ENCODE measurements around the gene SRP19.
"Not testable (repeated sequence)": the region's sequence is repeated elsewhere in the genome, so short reads cannot be mapped to it uniquely, and the experiment has no call there.

SRP19 gene

GRCh38 chr5:112867411-112867810 lies 6.3 kb downstream of the SRP19 start:
- Histone ChIP-seq H3K27me3 (ENCODE audit: control insufficient read depth, insufficient read depth, low read length) (no peaks in the 10 kb centered on the region), H3K27ac (ENCODE audit: low read length) (no peak overlapping the region), H3K4me1 (ENCODE audit: control insufficient read depth, insufficient read depth, low read length) (no peaks in the 10 kb centered on the region), H3K4me3 (ENCODE audit: low read length) (no peak overlapping the region), H3K9me3 (ENCODE audit: control insufficient read depth, insufficient read depth, low read length) (no peaks in the 10 kb centered on the region), H3K36me3 (ENCODE audit: control insufficient read depth, insufficient read depth, low read length) (peaks cover 14% of the 10 kb centered on the region; the same call in 1 of the 2 replicates)
- WGBS (ENCODE audit: insufficient coverage, insufficient read length), result no CpG with 5 or more reads among the region's 5 CpGs
- DNase-seq (ENCODE audit: low read depth, low spot score), result no peak

DNA sequence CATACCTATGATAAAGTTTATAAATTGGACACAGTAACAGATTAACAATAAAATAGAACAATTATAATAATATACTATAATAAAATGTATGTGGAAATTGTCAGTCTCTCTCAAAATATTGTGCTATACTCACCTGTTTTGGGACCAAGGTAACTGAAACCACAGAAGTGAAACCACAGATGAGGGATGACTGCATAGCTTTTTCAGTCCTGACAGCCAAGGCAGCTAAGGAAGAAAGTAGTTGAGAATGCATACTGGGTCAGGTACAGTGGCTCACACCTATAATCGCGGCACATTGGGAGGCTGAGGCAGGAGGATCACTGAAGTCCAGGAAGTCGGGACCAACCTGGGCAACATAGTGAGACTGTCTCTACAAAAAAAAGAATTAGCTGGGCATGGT lies 8.9 kb downstream of the SRP19 start:
- Histone ChIP-seq H3K27ac (ENCODE audit: low read length) (no peak overlapping the region), H3K27me3 (ENCODE audit: control insufficient read depth, insufficient read depth, low read length) (no peaks in the 10 kb centered on the region), H3K9me3 (ENCODE audit: control insufficient read depth, insufficient read depth, low read length) (no peaks in the 10 kb centered on the region), H3K4me3 (ENCODE audit: low read length) (no peak overlapping the region), H3K4me1 (ENCODE audit: control insufficient read depth, insufficient read depth, low read length) (no peaks in the 10 kb centered on the region), H3K36me3 (ENCODE audit: control insufficient read depth, insufficient read depth, low read length) (peaks cover 10% of the 10 kb centered on the region; the same call in 1 of the 2 replicates)
- DNase-seq (ENCODE audit: low read depth, low spot score), result no peak
- no CpG with 5 or more reads among the region's 3 CpGs for WGBS (ENCODE audit: insufficient coverage, insufficient read length)

GRCh38 chr5:112870966-112871365 lies 9.9 kb downstream of the SRP19 start:
- Histone ChIP-seq H3K9me3 (ENCODE audit: control insufficient read depth, insufficient read depth, low read length) (no peaks in the 10 kb centered on the region), H3K27me3 (ENCODE audit: control insufficient read depth, insufficient read depth, low read length) (no peaks in the 10 kb centered on the region), H3K4me1 (ENCODE audit: control insufficient read depth, insufficient read depth, low read length) (no peaks in the 10 kb centered on the region), H3K4me3 (ENCODE audit: low read length) (no peak overlapping the region), H3K27ac (ENCODE audit: low read length) (no peak overlapping the region), H3K36me3 (ENCODE audit: control insufficient read depth, insufficient read depth, low read length) (peaks cover 10% of the 10 kb centered on the region; the same call in 1 of the 2 replicates)
- no peak for DNase-seq (ENCODE audit: low read depth, low spot score)
- no CpG with 5 or more reads among the region's 3 CpGs for WGBS (ENCODE audit: insufficient coverage, insufficient read length)

- no peaks in the 10 kb centered on the region for H3K9me3 ChIP-seq (ENCODE audit: control insufficient read depth, insufficient read depth, low read length)
- H3K36me3 ChIP-seq (ENCODE audit: control insufficient read depth, insufficient read depth, low read length), result no peaks in the 10 kb centered on the region; the same call in 1 of the 2 replicates
- H3K27ac ChIP-seq (ENCODE audit: low read length), result no peak overlapping the region
- no peaks in the 10 kb centered on the region for H3K27me3 ChIP-seq (ENCODE audit: control insufficient read depth, insufficient read depth, low read length)
- DNase-seq (ENCODE audit: low read depth, low spot score), result no peak
- WGBS (ENCODE audit: insufficient coverage, insufficient read length), result no CpG with 5 or more reads among the region's 2 CpGs
- no peak overlapping the region for H3K4me3 ChIP-seq (ENCODE audit: low read length)
- no peaks in the 10 kb centered on the region; the same call in 1 of the 2 replicates for H3K4me1 ChIP-seq (ENCODE audit: control insufficient read depth, insufficient read depth, low read length)
Observed at GRCh38 chr5:112876362-112876761, 15.3 kb downstream of the SRP19 start.

DNA sequence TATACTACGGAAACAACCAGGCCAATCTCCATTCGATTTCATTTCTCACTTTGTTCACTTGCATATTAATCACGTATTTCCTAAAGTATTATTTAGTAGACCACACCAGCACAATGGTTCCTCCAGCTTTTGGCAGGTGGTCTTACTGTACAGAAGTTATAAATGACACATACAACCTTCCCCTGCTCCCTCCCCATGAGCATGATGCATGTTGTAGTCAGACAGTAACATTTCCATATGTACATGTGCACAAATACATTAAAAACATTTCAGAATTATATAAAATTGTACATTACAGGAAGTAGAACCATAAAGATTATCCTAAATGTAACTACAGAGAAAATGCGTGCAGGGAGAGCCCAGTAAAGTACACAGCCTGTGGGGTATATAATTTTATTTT lies 17.0 kb downstream of the SRP19 start:
- Histone ChIP-seq H3K9me3 (ENCODE audit: control insufficient read depth, insufficient read depth, low read length) (no peaks in the 10 kb centered on the region), H3K27ac (ENCODE audit: low read length) (no peak overlapping the region), H3K27me3 (ENCODE audit: control insufficient read depth, insufficient read depth, low read length) (no peaks in the 10 kb centered on the region), H3K36me3 (ENCODE audit: control insufficient read depth, insufficient read depth, low read length) (no peaks in the 10 kb centered on the region; the same call in 1 of the 2 replicates), H3K4me1 (ENCODE audit: control insufficient read depth, insufficient read depth, low read length) (no peaks in the 10 kb centered on the region; the same call in 1 of the 2 replicates), H3K4me3 (ENCODE audit: low read length) (no peak overlapping the region)
- no CpG with 5 or more reads among the region's 4 CpGs for WGBS (ENCODE audit: insufficient coverage, insufficient read length)
- DNase-seq (ENCODE audit: low read depth, low spot score), result no peak

GRCh38 chr5:112878760-112879159 lies 17.7 kb downstream of the SRP19 start:
- Histone ChIP-seq H3K27me3 (ENCODE audit: control insufficient read depth, insufficient read depth, low read length) (no peaks in the 10 kb centered on the region), H3K9me3 (ENCODE audit: control insufficient read depth, insufficient read depth, low read length) (no peaks in the 10 kb centered on the region), H3K4me1 (ENCODE audit: control insufficient read depth, insufficient read depth, low read length) (no peaks in the 10 kb centered on the region; the same call in 1 of the 2 replicates), H3K4me3 (ENCODE audit: low read length) (no peak overlapping the region), H3K36me3 (ENCODE audit: control insufficient read depth, insufficient read depth, low read length) (no peaks in the 10 kb centered on the region; the same call in 1 of the 2 replicates), H3K27ac (ENCODE audit: low read length) (no peak overlapping the region)
- no peak for DNase-seq (ENCODE audit: low read depth, low spot score)
- no CpG with 5 or more reads among the region's 4 CpGs for WGBS (ENCODE audit: insufficient coverage, insufficient read length)

DNA sequence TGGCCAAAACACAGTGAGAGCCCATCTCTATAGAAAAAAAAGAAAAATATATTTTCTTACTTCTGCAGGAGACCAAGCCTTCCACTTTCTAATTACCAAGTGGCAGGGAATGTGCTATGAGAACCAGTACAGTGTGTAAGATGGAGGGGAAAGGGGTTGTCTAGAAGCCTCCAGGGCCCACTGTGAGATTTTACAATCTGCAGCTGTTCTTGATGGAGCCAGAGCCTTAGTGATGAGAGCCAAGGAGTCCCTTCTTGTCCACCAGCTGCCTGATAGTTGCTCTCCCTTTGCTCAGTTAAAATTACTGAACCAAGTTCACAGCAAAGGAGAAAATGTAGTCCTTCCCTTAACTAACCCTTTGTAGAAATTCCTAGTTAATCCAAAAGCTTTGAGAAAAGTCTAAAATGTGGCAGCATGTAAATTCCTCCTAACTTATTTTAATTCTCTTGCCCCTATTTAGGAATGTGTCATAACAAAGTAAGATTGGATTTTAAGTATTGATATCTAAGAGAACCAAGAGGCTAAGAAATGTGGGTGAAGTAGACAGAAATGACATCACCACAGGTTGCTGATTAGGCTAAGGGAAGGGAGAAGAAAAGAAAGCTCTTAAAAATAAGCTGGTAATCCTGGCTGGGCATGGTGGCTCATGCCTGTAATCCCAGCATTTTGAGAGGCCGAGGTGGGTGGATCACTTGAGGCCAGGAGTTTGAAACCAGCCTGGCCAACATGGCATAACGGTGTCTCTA lies 19.3 kb downstream of the SRP19 start:
- Histone ChIP-seq H3K27me3 (ENCODE audit: control insufficient read depth, insufficient read depth, low read length) (no peaks in the 10 kb centered on the region), H3K9me3 (ENCODE audit: control insufficient read depth, insufficient read depth, low read length) (no peaks in the 10 kb centered on the region), H3K36me3 (ENCODE audit: control insufficient read depth, insufficient read depth, low read length) (peaks cover 5% of the 10 kb centered on the region; the same call in 1 of the 2 replicates), H3K4me3 (ENCODE audit: low read length) (no peak overlapping the region), H3K27ac (ENCODE audit: low read length) (no peak overlapping the region), H3K4me1 (ENCODE audit: control insufficient read depth, insufficient read depth, low read length) (no peaks in the 10 kb centered on the region; the same call in 1 of the 2 replicates)
- WGBS (ENCODE audit: insufficient coverage, insufficient read length), result no CpG with 5 or more reads among the region's 2 CpGs
- DNase-seq (ENCODE audit: low read depth, low spot score), result no peak

DNA sequence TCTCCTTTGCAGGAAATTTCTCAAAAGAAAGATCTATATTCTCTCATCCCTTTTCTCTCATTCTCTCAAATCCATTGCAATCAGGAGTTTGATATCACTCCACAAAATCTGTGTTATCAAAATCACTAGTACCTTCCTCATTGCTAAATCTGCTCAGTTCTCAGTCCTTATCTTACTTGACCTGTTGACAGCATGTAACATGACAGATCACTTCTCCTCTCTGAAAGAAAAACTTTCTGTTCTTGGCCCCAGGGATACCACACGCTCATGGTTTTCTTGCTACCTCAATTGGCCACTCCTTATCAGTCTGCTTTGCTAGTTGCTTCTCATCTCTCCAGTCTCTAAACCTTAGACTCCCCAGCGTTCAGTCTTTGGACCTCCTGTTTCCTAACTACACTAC lies 22.1 kb downstream of the SRP19 start:
- no peak for DNase-seq (ENCODE audit: low read depth, low spot score)
- Histone ChIP-seq H3K4me3 (ENCODE audit: low read length) (no peak overlapping the region), H3K27me3 (ENCODE audit: control insufficient read depth, insufficient read depth, low read length) (no peaks in the 10 kb centered on the region), H3K36me3 (ENCODE audit: control insufficient read depth, insufficient read depth, low read length) (peaks cover 11% of the 10 kb centered on the region; the same call in 1 of the 2 replicates), H3K9me3 (ENCODE audit: control insufficient read depth, insufficient read depth, low read length) (no peaks in the 10 kb centered on the region), H3K4me1 (ENCODE audit: control insufficient read depth, insufficient read depth, low read length) (no peaks in the 10 kb centered on the region), H3K27ac (ENCODE audit: low read length) (no peak overlapping the region)
- no CpG with 5 or more reads among the region's 2 CpGs for WGBS (ENCODE audit: insufficient coverage, insufficient read length)

DNA sequence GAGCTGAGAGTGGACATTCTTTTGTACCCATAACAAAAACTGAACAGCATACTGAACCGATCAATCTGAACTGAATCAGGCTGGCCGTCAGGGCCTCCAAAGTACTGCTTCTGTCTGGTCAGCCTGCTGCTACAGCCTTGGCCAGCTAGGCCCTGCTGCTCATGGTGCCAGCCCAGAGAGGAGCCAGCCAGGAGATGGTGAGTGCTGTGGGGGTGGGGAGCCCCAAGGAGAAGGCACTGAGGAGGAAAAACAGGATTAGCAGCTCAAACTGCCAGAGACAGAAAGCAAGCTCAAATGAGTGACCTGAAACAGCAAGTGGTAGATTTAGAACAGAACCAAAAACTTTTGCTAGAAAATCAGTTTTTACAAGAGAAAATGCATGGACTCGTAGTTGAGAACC lies 23.9 kb downstream of the SRP19 start:
- Histone ChIP-seq H3K4me1 (ENCODE audit: control insufficient read depth, insufficient read depth, low read length) (no peaks in the 10 kb centered on the region), H3K27ac (ENCODE audit: low read length) (no peak overlapping the region), H3K4me3 (ENCODE audit: low read length) (no peak overlapping the region), H3K27me3 (ENCODE audit: control insufficient read depth, insufficient read depth, low read length) (no peaks in the 10 kb centered on the region), H3K36me3 (ENCODE audit: control insufficient read depth, insufficient read depth, low read length) (peaks cover 11% of the 10 kb centered on the region; the same call in 1 of the 2 replicates), H3K9me3 (ENCODE audit: control insufficient read depth, insufficient read depth, low read length) (no peaks in the 10 kb centered on the region)
- no CpG with 5 or more reads among the region's 3 CpGs for WGBS (ENCODE audit: insufficient coverage, insufficient read length)
- DNase-seq (ENCODE audit: low read depth, low spot score), result no peak

- no CpG with 5 or more reads among the region's 4 CpGs for WGBS (ENCODE audit: insufficient coverage, insufficient read length)
- no peak for DNase-seq (ENCODE audit: low read depth, low spot score)
- H3K4me3 ChIP-seq (ENCODE audit: low read length), result no peak overlapping the region
- H3K27me3 ChIP-seq (ENCODE audit: control insufficient read depth, insufficient read depth, low read length), result no peaks in the 10 kb centered on the region
- no peaks in the 10 kb centered on the region for H3K9me3 ChIP-seq (ENCODE audit: control insufficient read depth, insufficient read depth, low read length)
- H3K27ac ChIP-seq (ENCODE audit: low read length), result no peak overlapping the region
- H3K36me3 ChIP-seq (ENCODE audit: control insufficient read depth, insufficient read depth, low read length), result peaks cover 11% of the 10 kb centered on the region; the same call in 1 of the 2 replicates
- H3K4me1 ChIP-seq (ENCODE audit: control insufficient read depth, insufficient read depth, low read length), result no peaks in the 10 kb centered on the region
Observed at GRCh38 chr5:112886975-112887374, 25.9 kb downstream of the SRP19 start.

DNA sequence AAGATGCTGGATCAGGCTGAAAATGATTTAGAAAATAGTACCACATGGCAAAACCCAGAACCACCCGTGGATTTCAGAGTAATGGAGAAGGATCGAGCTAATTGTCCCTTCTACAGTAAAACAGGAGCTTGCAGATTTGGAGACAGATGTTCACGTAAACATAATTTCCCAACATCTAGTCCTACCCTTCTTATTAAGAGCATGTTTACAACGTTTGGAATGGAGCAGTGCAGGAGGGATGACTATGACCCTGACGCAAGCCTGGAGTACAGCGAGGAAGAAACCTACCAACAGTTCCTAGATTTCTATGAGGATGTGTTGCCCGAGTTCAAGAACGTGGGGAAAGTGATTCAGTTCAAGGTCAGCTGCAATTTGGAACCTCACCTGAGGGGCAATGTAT lies 31.0 kb downstream of the SRP19 start:
- not testable (repeated sequence) for DNase-seq (ENCODE audit: low read depth, low spot score); H3K27me3 ChIP-seq (ENCODE audit: control insufficient read depth, insufficient read depth, low read length); H3K36me3 ChIP-seq (ENCODE audit: control insufficient read depth, insufficient read depth, low read length); H3K9me3 ChIP-seq (ENCODE audit: control insufficient read depth, insufficient read depth, low read length); H3K27ac ChIP-seq (ENCODE audit: low read length); H3K4me1 ChIP-seq (ENCODE audit: control insufficient read depth, insufficient read depth, low read length); H3K4me3 ChIP-seq (ENCODE audit: low read length)
- WGBS (ENCODE audit: insufficient coverage, insufficient read length), result no CpG with 5 or more reads among the region's 8 CpGs

Measured in iPS DF 6.9 (cell line).